H1 (cell line): ENCODE measurements around the gene AKT1S1.

Experiments used
- CREB1 ChIP-seq: IDR thresholded peaks from 2 replicates; pipeline ENCODE4 v1.6.1; 2012; ENCODE audit warnings: inconsistent platforms
- EGR1 ChIP-seq: IDR thresholded peaks from 2 replicates; pipeline ENCODE4 v1.6.1; 2011; ENCODE audit warnings: low read depth, low read length, borderline replicate concordance
- EP300 ChIP-seq, 2 experiments: IDR thresholded peaks; 1 replicate in 1 of 2; 2 replicates in 1 of 2; pipeline ENCODE4 v1.6.1; 2011 to 2012; ENCODE audit warnings: low read depth in 2 of 2, low read length in 2 of 2, mild to moderate bottlenecking in 2 of 2, borderline replicate concordance in 1 of 2, inconsistent platforms in 1 of 2, moderate library complexity in 1 of 2
- TF ChIP-seq, protein P1 (sequence below), 3 experiments: IDR thresholded peaks; 1 replicate in 2 of 3; 2 replicates in 1 of 3; pipeline versions ENCODE4 v1.5.1 to v1.6.1; 2011; ENCODE audit warnings: low read length in 3 of 3, mild to moderate bottlenecking in 3 of 3, inconsistent platforms in 2 of 3, low read depth in 1 of 3, moderate library complexity in 1 of 3; ENCODE audit not compliant: insufficient read depth in 1 of 3; ENCODE audit errors: control extremely low read depth in 1 of 3

- TF ChIP-seq, protein P1, sequence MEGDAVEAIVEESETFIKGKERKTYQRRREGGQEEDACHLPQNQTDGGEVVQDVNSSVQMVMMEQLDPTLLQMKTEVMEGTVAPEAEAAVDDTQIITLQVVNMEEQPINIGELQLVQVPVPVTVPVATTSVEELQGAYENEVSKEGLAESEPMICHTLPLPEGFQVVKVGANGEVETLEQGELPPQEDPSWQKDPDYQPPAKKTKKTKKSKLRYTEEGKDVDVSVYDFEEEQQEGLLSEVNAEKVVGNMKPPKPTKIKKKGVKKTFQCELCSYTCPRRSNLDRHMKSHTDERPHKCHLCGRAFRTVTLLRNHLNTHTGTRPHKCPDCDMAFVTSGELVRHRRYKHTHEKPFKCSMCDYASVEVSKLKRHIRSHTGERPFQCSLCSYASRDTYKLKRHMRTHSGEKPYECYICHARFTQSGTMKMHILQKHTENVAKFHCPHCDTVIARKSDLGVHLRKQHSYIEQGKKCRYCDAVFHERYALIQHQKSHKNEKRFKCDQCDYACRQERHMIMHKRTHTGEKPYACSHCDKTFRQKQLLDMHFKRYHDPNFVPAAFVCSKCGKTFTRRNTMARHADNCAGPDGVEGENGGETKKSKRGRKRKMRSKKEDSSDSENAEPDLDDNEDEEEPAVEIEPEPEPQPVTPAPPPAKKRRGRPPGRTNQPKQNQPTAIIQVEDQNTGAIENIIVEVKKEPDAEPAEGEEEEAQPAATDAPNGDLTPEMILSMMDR (IDR thresholded peaks at IDR 0.05; ENCODE audit: control extremely low read depth in 1 of 3, insufficient read depth in 1 of 3, low read depth in 1 of 3, low read length in 3 of 3) = no peak
- TF ChIP-seq CREB1 (no peak), EGR1 (no peak), EP300 (IDR thresholded peaks at IDR 0.05; ENCODE audit: borderline replicate concordance in 1 of 2, low read depth in 2 of 2, low read length in 2 of 2) (no peak)
Observed at GRCh38 chr19:49878744-49879070, 1.6 kb upstream of the AKT1S1 start.
